HL-60 (cell line): ENCODE measurements around the gene PTS.

Source experiments
- GABPA ChIP-seq: IDR thresholded peaks from 2 replicates; pipeline ENCODE4 v1.6.1; 2012; ENCODE audit warnings: low read depth
- POLR2AphosphoS5 ChIP-seq: IDR thresholded peaks from 2 replicates; pipeline ENCODE4 v1.6.1; 2012; ENCODE audit warnings: low read depth
- SPI1 ChIP-seq: IDR thresholded peaks from 2 replicates; pipeline ENCODE4 v1.6.1; 2012; ENCODE audit warnings: low read depth, mild to moderate bottlenecking, borderline replicate concordance
- TF ChIP-seq, protein P1 (sequence below): IDR thresholded peaks from one replicate; pipeline ENCODE4 v1.5.1; 2011; ENCODE audit warnings: low read length, control low read depth, inconsistent platforms; ENCODE audit not compliant: insufficient read depth
- TF ChIP-seq, protein P2 (sequence below): IDR thresholded peaks from 2 replicates; pipeline ENCODE4 v1.6.1; 2012; ENCODE audit warnings: low read depth; ENCODE audit not compliant: insufficient replicate concordance

DNA sequence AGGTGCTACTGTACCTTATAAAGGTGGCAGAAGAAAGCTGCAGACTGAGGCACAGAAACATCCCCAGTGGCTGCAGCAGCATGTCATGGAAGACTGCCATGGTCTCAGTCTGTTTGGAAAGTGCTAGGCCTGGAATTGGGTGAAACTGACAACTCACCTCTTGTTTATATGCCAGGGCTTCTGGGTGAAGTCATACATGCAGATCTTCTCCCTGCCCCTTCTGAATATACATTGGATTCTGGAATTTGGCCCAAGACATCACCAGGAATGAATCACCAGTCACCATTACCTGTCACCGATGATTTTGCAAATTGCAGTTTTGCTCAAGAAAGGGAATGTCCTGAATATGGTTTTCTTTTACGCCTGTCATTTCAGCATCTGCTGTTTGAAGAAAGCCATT is 34.3 kb downstream of the PTS start, which contains the start of gene PLET1:
- TF ChIP-seq, protein P1, sequence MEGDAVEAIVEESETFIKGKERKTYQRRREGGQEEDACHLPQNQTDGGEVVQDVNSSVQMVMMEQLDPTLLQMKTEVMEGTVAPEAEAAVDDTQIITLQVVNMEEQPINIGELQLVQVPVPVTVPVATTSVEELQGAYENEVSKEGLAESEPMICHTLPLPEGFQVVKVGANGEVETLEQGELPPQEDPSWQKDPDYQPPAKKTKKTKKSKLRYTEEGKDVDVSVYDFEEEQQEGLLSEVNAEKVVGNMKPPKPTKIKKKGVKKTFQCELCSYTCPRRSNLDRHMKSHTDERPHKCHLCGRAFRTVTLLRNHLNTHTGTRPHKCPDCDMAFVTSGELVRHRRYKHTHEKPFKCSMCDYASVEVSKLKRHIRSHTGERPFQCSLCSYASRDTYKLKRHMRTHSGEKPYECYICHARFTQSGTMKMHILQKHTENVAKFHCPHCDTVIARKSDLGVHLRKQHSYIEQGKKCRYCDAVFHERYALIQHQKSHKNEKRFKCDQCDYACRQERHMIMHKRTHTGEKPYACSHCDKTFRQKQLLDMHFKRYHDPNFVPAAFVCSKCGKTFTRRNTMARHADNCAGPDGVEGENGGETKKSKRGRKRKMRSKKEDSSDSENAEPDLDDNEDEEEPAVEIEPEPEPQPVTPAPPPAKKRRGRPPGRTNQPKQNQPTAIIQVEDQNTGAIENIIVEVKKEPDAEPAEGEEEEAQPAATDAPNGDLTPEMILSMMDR: no peak
- no peak for TF ChIP-seq POLR2AphosphoS5
- TF ChIP-seq, protein P2, sequence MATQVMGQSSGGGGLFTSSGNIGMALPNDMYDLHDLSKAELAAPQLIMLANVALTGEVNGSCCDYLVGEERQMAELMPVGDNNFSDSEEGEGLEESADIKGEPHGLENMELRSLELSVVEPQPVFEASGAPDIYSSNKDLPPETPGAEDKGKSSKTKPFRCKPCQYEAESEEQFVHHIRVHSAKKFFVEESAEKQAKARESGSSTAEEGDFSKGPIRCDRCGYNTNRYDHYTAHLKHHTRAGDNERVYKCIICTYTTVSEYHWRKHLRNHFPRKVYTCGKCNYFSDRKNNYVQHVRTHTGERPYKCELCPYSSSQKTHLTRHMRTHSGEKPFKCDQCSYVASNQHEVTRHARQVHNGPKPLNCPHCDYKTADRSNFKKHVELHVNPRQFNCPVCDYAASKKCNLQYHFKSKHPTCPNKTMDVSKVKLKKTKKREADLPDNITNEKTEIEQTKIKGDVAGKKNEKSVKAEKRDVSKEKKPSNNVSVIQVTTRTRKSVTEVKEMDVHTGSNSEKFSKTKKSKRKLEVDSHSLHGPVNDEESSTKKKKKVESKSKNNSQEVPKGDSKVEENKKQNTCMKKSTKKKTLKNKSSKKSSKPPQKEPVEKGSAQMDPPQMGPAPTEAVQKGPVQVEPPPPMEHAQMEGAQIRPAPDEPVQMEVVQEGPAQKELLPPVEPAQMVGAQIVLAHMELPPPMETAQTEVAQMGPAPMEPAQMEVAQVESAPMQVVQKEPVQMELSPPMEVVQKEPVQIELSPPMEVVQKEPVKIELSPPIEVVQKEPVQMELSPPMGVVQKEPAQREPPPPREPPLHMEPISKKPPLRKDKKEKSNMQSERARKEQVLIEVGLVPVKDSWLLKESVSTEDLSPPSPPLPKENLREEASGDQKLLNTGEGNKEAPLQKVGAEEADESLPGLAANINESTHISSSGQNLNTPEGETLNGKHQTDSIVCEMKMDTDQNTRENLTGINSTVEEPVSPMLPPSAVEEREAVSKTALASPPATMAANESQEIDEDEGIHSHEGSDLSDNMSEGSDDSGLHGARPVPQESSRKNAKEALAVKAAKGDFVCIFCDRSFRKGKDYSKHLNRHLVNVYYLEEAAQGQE: no peak
- TF ChIP-seq GABPA: no peak
- TF ChIP-seq SPI1: no peak
